GM18520 (cell line): Measurements from ENCODE around the gene SLC39A13.

Experiments
- ATAC-seq: cut with Tn5 transposase; IDR thresholded peaks from one replicate; pipeline ENCODE4 v1.9.1; 2021; ENCODE audit not compliant: unreplicated experiment

SLC39A13 gene

GRCh38 chr11:47383071-47383470 lies 25.3 kb upstream of the SLC39A13 start:
- no peak for ATAC-seq

GRCh38 chr11:47384498-47384897 lies 23.9 kb upstream of the SLC39A13 start:
- ATAC-seq: no peak

GRCh38 chr11:47387944-47388696 lies 20.3 kb upstream of the SLC39A13 start:
- ATAC-seq: no peak

- ATAC-seq: no peak
Measured at GRCh38 chr11:47388697-47389576, 19.5 kb upstream of the SLC39A13 start.

GRCh38 chr11:47389577-47390421 lies 18.6 kb upstream of the SLC39A13 start:
- no peak for ATAC-seq

GRCh38 chr11:47390422-47390760 lies 18.0 kb upstream of the SLC39A13 start:
- ATAC-seq: no peak

- no peak for ATAC-seq
Measured at GRCh38 chr11:47391077-47391583, 17.3 kb upstream of the SLC39A13 start.

- ATAC-seq: no peak
Measured at GRCh38 chr11:47391711-47392432, 16.5 kb upstream of the SLC39A13 start.

- ATAC-seq: no peak
Measured at GRCh38 chr11:47392546-47393162, 15.7 kb upstream of the SLC39A13 start.

GRCh38 chr11:47393163-47394049 lies 15.0 kb upstream of the SLC39A13 start:
- ATAC-seq: no peak

GRCh38 chr11:47394050-47394321 lies 14.4 kb upstream of the SLC39A13 start:
- ATAC-seq: no peak

GRCh38 chr11:47394322-47395222 lies 13.8 kb upstream of the SLC39A13 start:
- ATAC-seq: no peak

- no peak for ATAC-seq
Measured at GRCh38 chr11:47395223-47396048, 13.0 kb upstream of the SLC39A13 start.

- ATAC-seq: no peak
Measured at GRCh38 chr11:47396049-47396320, 12.4 kb upstream of the SLC39A13 start.

GRCh38 chr11:47398011-47398410 lies 10.4 kb upstream of the SLC39A13 start:
- ATAC-seq: no peak

GRCh38 chr11:47398551-47398950 lies 9.8 kb upstream of the SLC39A13 start:
- no peak for ATAC-seq

- peak; percentile 13 for ATAC-seq
Measured at GRCh38 chr11:47399860-47400767, 8.3 kb upstream of the SLC39A13 start.
